CD4-positive, alpha-beta T cell treated with Interleukin-21 for 1 hour (primary cell): ENCODE data around the gene FBXL7.

Source experiments
- DNase-seq: peaks from one replicate; pipeline ENCODE4 v3.0.0-alpha.2; 2020

Gene FBXL7

DNA sequence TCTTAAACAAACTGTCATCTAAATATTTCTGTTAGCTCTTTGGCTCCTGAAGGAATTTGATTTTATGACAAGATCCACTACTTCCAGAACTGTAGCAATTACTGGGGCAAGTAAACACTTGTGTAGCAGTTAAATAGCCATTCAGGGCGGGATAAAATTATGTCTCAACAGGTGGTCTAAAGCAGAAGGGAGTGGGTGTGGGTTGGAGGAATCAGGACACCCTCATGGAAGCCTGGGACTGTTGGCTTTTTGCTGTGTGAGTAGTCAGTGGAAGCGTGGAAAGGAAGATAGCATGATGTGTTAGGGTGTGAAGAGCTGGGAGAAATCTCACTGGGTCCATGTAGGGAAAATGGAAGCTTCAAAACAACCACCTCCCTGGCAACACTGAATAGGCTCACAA is 127.1 kb downstream of the FBXL7 start:
- no peak for DNase-seq

DNA sequence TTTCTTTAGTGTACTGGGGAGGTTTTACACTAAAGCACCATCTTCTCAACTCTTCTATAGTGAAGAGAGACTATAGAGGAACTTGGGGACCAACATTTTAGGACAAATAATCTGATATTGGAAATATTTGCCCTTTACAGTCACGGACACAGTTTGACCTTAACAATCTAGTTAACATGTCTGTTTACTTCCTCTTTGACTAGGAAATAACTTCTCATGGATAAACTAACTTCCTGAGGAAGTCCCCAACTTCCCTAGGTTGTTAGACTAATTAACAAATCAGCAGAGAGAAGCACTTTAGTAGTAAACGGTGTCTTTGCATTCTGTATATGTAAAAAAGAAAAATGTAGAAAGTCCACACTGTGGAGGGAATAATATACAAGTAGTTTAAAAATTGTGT is 127.7 kb downstream of the FBXL7 start:
- DNase-seq = no peak

DNA sequence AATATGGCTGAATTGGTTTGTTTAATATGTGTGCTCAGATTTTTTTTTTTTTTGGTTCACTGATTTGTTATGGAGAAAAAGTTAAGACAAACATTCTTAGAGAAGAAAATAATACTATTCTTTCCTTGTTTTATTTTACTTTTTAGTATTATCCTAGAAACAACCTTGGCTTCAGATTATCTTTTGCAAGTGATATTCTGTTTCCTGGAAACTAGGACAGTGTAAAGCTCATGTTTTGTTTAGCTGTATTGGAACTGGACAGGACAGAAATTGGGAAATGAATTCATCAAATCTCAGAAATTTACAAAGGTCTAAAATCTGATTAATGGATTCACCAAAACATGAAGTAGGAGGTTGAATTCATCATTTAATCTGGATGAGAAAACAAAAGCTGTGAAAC is 130.5 kb downstream of the FBXL7 start:
- DNase-seq = no peak

DNA sequence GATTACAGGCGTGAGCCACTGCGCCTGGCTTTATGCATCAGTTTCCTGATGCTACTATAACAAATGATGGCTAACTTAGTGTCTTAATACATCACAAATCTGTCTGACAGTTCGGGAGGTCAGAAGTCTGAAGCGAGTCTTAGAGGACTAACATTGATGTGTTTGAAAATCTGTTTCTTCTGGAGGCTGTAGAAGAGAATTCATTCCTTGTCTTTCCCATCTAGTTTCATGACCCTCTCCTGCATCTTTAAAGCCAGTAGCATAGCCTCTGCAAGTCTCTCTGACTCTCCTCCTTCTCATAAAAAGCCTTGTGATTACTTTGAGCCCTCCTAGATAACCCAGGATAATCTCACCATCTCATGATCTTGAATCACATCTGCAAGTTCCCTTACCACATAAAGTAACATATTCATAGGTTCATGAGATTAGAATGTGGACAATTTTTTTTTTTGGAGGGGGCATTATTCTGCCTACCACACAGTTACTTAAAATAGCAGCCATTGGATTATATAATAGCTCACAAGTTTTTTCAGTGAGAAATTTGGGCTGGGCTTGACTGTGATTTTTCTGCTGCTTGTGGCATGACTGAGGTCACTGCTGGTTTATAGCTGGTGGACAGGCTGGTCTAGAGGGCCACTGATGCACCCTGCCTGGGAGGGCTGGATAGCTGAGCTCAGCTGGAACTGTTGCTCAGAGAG is 134.8 kb downstream of the FBXL7 start:
- DNase-seq = no peak

DNA sequence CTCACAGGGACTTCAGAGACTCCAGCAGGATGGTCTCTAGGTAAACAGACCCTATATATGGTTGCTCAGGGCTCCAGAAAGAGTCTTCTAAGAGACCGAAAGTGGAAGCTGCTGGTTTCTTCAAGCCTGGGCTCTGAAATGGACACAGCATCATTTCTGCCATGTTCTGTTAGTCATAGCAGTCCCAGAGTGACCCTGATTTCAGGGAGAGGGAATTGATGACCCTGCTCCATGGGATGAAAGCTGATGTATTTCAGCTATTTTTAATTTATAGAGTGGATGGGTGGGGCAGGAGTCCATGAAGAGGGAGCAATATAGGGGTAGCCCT is 135.3 kb downstream of the FBXL7 start:
- DNase-seq = no peak

DNA sequence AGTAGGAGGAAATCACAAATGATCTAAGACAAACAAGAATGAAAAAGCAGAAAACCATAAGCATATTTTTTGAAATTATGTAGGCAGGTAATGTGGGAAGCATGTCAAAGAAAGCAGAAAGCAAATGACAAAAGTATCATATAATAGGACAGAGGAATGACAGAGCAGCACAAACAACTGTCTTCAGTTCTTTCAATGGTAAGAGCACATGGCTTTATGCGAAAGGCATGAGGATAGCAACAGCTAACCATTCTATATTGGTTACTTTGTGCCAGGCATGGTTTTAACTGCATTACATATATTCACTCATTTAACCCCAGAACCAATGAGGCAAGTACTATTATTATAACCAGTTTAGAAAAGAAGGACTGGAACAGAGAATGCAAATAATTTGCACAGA is 137.4 kb downstream of the FBXL7 start:
- DNase-seq = no peak

DNA sequence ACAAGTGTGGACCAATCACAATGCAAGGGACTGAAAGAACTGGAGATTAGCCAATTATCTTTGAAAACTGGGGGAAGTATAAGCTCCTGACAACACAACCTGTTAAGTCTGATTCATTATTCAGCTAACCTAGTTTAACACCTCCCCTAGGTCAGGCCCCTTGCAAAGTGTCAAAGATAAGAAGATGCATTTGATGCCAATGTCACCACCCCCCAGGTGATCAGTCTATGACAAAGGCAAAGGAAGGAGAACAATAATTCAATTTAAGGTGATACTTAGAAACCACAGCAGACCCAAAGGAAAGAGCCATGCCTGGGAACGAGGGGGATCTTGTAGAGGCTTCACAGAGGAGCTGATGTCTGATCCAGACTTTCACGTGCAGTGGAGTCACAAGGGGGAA is 137.9 kb downstream of the FBXL7 start:
- DNase-seq = no peak

DNA sequence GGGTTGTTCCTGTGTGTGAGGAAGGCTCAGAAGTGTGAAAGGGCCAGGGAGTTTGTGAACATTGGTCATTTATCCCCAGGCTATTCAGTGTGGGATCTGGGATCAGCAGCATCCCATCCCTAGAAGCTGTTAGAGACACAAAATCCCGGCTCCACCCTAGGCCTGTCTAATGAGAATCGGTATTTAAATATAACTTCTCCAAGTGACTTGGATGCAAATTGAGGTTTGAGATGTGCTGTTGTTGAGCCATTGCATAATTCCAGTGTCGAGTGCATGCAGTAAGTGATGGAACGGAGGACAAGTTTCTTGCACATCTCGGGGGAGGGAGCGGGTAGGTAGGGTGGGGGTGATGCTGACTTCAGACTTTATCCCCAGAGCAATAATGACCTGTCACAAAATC is 138.3 kb downstream of the FBXL7 start:
- DNase-seq = no peak

DNA sequence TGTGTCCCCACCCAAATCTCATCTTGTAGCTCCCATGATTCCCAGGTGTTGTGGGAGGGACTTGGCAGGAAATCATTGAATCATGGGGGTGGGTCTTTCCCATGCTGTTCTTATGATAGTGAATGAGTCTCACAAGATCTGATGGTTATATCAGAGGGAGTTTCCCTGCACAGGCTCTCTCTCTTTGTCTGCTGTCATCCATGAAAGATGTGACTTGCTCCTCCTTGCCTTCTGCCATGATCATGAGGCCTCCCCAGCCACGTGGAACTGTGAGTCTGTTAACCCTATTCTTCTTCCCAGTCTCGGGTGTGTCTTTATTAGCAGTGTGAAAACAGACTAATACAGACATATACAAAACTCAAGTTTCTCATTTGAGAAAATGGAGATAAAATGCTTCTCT is 139.3 kb downstream of the FBXL7 start:
- no peak for DNase-seq

DNA sequence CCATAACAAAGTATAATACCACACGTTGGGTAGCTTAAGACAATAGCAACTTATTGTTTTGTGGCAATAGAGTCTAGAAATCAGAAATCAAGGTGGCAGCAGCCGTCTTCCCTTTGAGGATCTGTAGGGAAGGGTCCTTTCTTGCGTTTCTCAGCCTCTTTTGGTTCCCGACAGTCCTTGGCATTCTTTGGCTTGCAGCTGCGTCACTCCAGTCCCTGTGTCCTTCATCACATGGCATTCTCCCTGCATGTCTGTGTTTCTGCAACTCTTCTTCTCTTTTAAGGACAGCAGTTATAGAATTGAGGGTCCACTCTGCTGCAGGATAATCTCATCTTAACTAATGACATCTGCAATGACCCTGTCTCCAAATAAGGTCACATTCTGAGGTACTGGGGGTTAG is 140.1 kb downstream of the FBXL7 start:
- DNase-seq = no peak

DNA sequence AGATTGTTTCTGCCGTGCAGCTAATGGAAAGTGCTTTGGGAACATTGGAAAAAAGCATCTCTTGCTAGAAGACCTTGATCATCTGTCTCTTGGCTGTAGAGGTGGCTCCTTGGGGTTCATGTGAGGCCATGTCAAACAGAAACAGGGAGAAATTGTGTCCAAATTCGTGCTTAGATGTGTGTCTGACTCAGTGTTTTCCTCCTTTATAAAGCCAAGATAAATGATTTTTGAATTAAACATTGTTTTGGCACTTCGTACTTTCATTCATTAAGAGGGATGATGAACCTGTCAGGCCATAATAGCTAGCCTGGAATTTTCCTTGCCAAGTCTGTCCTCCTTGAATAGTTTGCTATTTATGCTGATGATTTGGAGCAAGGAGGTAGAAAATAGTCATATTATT is 143.8 kb downstream of the FBXL7 start:
- no peak for DNase-seq

DNA sequence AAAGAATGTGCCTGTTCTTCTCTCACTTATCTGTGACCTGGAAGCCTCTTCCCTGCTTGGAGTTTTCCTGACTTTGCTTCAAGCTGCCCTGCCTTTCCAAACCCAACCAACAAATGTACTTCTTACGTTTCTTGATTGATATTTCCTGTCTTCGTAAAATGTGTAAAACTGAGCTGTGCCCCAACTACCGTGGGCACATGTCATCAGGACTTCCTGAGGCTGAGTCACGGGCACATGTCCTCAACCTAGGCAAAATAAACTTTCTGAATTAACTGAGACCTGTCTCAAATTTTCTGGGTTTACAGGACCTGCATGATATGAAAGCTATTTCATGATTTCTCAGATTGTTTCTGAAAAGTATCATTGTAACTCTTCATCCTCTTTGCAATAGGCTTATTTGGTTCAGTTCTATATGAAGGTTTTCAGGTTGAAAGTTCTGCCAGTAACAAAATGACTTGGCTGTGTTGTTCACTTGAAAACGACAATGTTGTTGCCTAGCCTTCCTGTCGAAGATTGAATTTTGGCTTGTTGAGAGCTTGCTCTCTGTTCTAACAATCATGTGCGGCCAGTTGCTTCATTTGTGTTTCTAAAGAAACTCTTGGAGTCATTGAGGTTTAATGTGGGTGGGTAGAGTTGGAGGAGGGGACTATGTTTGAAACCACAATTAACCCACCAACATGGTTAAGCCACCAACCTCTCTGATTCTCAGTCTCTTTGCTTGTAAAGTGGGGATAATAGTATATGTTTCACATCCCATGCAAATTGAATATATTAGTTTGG is 145.6 kb downstream of the FBXL7 start:
- no peak for DNase-seq

DNA sequence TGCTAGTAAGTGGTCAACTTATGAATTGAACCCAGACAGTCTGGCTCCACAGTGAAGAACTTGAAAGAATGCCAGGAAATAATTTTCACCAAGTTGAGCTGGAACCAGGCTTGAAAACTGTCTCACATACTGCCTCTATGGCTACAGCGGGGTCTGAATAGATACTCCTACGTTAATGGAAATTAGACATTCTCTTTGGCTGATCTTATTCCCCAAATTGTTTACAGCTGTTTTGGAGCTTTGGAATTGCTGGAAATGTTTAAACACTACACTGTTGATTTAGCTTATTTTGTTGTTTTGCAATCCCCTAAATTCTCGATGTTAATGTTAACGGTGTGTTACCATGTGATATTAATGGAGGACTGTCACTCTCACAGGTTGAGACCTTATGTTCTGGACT is 146.4 kb downstream of the FBXL7 start:
- DNase-seq = no peak

DNA sequence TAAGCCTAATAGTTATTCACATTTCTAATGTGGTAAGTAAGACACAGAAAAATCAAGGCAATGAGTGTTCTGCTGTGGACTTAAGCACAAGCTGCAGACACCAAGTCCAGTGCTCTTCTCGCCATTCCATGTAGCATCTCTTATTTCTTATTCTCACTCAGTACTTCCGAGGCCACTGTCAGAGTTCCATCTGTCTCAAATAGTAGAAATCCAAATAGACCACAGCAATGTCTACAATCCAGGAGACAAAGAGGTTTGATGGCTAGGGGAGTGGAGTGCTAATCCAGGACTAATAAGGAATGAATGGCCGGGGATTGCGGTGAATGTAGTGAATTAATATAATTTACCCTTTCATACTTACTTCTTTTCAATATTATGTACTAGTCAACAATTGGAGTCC is 147.3 kb downstream of the FBXL7 start:
- DNase-seq = no peak

DNA sequence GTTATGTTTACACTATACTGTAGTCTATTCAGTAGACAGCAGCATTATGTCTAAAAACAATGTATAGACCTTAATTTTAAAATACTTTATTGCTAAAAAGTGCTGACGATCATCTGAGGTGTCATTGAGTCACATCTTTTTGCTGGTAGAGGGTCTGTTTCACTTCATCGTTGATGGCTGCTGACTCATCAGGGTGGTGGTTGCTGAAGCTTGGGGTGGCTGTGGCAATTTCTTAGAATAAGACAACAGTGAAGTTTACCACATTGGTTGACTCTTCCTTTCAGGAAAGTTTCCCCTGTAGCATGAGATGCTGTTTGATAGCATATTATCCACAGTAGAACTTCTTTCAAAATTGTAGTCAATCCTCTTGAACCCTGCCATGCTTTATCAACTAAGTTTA is 150.3 kb downstream of the FBXL7 start:
- no peak for DNase-seq

DNA sequence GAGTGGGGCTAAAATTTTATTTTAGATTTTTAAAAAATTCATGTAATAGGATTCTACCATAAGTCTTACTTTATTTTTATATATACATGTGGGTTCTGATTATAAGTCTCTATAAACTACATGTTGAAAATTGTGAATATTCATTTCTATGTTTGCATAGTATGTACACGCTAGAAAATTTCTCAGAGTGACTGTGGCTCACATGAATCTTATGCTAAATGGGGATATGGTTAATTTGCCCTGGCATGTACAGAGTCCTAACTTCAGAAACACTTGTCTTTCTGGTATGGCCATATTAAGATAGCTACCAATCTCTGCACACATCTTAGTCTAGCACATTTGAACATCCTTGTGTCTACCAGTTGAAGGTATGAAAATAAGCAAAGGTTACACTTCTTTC is 154.8 kb downstream of the FBXL7 start:
- DNase-seq = no peak

DNA sequence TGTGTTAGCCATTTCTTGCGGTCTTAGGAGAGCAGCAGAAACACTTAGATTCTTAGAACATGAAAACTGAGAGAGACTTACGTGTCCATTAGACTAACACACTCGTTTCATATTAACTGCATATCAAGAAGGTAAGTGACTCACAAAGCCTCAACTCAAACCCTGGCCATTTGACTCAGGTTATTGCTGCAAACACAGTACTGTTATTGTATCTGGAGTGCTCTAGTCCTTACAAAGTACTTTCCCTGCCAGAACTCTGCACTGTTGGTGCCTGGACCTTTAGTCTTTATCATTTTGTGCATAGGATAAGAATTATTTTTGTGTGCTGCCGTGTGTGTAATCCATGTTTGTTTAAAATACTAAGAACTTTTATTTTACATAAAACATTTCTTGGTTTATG is 155.7 kb downstream of the FBXL7 start:
- no peak for DNase-seq

DNA sequence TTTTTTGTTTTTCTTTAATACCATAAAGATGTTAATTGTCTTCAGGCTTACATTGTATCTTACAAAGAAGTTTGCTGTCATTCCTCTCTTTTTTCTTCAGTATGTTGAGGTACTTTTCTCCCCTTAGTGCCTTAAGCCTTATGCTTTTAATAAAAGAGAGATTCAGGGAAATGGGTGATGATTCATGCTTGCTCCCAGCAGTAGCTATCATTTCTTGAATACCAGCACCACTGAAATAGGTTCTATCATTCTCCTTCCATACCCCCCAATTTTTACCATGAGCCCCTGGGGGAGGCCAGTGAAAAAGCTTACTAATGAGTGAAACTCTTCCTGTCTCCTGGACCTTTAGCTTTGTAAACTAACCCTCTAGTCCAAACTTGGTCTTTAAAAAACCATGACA is 165.0 kb downstream of the FBXL7 start:
- DNase-seq = no peak

DNA sequence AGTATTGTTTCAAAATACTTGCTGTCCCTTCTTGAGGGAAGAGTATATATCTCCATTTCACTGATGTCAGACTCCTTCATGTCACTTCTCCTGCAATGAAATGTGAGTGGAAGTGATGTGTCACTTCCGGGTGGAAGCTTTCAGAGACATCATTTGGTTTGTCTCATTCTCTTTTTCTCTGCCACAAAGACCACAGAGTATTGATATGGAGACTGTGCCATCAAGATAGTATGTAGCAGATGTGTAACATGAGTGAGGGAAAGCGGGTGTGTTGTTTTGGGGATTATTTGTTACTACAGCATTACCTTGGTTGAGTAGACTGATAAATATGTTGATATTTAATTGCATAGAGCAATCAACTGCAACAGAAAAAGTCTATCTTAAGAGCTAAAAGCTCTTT is 169.8 kb downstream of the FBXL7 start:
- no peak for DNase-seq

DNA sequence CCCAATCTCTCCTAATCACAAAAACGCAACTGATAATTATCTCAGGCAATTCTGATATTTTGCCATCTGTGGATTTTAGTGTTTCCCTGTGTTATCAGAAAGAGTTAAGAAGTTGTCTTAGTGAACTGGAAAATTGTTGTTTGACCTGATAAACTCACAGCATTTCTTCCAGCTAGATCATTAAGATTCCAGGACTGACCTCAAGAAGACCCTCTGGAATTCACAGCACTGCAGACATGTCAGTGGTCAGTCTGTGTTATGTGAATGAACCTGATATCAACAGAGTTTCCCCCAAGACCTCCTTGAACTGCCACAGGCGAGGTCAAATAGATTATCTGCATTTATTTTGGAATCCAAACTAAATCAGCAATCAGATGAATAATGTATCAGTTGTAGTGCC is 174.7 kb downstream of the FBXL7 start:
- DNase-seq = no peak

DNA sequence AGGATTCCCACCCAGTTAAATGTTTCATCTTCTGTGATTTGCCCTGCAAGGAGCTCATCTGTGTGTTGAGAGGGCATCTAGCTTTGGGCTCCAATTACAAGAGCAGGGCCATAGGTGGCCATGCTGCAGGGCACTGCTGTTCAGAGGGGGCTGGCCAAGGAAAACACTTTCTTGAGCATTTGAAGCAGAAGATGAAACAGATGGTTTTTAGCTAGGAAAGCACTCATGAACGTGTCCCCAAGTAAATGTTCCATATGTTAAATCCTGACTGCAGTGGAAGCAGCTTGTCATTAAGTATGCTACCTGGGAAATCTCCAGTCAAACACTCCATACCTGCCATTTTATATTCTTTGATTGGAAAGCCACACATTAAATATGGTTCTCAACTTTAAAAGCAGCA is 176.6 kb downstream of the FBXL7 start:
- DNase-seq = no peak

DNA sequence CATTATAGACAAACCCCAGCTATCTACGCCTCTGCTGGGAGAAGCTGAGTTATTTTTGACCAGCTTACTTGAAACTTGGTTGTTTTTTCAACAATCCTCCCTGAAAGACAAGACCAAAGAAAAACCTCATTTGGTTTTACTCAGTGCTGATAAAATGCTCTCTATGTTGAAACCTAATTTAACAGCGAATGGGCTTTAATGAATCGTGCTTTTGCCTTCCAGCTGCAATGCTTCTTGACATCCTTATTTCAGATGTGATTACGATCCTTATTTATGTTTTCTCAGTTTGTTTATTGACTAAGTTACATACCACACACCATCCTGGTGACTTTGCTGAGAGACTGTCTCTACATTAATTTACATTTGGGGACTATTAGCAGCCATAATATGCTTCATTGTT is 179.2 kb downstream of the FBXL7 start:
- DNase-seq = no peak

DNA sequence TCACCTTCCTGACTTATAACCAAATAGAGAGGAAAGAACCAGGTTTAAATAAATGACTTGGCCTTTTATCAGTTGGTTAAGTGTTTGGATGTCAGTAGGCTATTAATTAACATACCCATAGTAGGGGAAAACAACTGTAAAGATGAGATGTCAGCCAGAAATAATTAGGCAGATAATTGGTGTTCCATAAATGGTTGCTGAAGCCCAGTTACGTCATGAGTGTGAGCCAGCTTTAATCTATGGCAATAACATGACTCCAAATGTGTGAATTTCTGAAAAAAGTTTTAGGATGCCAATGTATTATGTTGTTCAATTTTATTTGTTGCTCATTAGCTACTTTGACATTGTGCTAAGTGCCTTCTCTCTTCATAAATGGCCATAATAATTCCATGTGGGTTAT is 180.5 kb downstream of the FBXL7 start:
- DNase-seq = no peak

DNA sequence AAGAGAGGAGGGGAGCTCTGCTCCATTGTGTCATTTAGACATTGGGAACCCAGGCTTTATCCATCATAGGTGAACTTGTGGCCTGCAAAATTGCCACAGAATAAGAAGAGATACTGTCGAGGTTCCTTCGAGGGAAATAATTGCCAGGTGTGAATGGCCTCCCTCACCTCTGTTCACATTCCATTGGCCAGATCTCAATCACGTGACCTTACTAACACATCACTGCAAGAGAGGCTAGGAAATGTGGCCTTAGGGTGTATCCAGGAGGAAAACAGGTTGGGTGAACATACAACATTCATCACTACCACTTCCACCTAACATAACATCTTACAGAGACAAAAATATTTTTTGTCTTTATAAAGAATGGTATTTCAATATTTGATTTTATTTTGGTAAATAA is 182.1 kb downstream of the FBXL7 start:
- no peak for DNase-seq

DNA sequence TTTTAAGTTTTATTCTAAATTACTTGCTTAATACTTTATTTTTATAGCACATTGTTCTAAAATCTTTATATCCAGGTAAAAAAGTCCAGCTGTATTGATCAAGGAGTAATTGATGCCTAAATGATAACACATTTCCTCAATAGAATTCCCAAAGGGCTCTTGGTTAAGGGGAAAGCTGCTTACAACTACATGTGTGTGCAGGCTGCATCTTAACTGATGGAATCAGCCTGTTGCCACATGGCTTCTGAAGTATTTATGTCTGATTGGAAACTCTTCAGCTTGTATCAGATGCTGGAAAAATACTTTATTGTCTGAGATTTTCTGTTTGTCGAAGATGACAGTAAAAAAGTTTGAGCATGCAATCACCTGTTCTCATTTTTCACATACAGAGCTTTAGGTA is 182.6 kb downstream of the FBXL7 start:
- no peak for DNase-seq
